GM10266 (cell line): ENCODE data around the gene UNG.

ENCODE experiments used
- DNase-seq: peaks from one replicate; pipeline ENCODE4 v3.0.0; 2012; ENCODE audit errors: extremely low spot score
- CTCF ChIP-seq: IDR thresholded peaks from 2 replicates; pipeline ENCODE4 v1.5.1; 2012; ENCODE audit warnings: mild to moderate bottlenecking, low read depth; ENCODE audit not compliant: control insufficient read depth, insufficient read depth; ENCODE audit errors: missing control alignments

UNG gene

GRCh38 chr12:109160433-109160832 is 63.0 kb downstream of the UNG start:
- TF ChIP-seq CTCF = no peak
- DNase-seq = no peak
